ACHN (cell line): Measurements from ENCODE around the gene KCTD1.

Experiments used
- DNase-seq: peaks from one replicate; pipeline ENCODE4 v3.0.0-alpha.2; 2015
- in situ Hi-C: cut with HindIII; loops from 2 replicates; pipeline ENCODE4 v1.10.0; 2017; ENCODE audit warnings: low sequenced_read_pairs, low pct_ligation_motif_present, low pct_unique_long_range_greater_than_20kb

Gene KCTD1

DNA sequence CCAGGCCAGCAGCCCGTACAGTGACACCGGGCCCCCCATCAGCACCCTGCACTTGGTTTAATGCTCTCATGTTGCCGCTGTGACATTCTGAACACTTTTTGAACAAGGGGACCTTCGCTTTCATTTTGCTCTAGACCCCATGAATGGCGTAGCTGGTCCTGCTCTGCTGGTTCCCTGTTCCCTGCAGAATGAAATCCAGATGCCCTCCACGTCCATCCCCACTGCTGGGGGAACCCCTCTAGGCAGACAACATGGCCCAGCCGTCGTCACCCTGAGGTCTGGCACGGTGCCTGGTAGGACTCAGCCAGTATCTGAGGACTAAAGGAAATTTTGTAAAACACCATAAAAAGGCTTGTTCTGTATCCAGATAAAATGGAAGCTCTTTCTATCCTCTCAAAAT is 128.6 kb downstream of the KCTD1 start:
- in situ Hi-C loops = no loop called here
- DNase-seq = no peak

DNA sequence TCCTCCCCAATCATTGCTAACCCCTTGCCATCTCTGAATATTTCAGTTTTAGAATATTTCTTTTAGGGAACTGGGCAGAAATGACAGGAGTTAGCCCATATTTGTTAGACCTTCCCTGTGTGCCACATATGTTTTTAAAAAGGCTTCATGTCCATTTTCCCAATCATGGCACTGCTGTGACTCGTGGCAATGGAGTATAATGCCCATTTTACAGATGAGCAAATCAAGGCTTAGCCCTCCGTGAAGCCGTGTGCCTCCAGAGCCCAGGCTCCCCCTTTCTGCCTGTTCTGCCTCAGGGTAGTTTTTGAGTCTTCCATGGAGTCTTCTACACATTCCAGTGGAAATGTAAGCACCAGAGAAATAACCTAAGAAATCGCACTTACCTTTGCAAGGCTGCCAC is 130.1 kb downstream of the KCTD1 start:
- DNase-seq = no peak
- in situ Hi-C loops = no loop called here

DNA sequence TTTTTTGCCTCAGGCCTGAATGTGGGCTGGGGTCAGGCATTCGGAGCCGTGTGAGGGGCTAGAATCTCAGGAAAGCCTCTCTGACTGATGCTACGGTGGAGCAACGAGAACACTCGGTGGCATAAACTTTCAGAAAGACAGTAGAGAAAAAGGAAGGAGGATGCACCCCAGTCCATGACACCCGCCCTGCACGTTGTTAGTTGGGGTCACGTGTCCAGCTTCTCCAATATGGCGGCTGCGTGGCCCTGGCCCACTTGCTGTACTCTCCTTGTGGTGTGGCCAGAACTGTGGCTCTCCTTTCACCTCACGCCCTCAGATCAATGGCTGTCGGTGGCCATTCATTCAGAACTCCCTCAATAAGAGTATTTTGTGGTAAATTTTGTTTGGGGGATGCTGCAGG is 131.2 kb downstream of the KCTD1 start:
- in situ Hi-C loops = no loop called here
- DNase-seq = no peak

DNA sequence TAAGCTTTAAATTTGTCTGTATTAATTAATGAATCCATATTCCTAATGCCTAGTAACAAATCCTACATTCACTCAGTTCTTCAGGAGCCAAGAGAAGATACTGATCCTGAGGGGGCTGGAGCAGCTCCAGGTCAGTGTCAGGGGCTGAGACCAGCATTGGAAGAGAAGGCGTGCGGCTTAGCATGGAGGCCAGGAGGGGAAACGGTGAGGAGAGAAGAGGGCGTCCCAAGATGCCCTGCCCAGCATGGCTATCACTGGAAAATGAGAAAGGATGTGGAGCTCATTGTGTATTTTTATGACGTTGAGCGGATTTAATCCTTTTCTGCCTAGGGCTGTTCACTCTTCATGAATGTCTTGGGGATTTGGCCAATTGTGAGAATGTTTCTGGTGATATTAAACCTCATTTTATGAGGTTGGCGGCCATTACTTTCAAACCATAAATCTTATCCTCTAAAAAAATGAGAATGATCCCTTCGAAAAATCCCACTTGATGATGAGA is 131.7 kb downstream of the KCTD1 start:
- no peak for DNase-seq
- in situ Hi-C loops = no loop called here

DNA sequence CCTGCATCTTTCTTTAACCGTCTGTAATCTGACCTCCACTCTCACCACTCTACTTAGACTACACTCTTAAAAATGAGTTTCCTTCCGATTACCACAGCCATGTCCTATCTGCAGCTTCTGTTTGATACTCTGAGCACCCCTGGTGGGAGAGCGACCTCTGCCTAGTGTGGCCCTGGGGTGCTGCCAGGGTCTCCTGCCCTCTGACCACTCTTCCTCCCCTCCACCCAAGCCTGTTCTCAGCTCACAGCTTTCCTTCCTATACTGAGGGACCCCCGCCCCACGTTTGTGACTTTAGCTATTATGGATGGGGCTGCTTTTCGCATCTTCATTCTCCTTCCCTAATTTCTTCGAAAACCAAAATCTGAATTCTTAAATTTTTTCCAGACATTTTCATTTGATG is 132.7 kb downstream of the KCTD1 start:
- in situ Hi-C loops = no loop called here
- DNase-seq = no peak

DNA sequence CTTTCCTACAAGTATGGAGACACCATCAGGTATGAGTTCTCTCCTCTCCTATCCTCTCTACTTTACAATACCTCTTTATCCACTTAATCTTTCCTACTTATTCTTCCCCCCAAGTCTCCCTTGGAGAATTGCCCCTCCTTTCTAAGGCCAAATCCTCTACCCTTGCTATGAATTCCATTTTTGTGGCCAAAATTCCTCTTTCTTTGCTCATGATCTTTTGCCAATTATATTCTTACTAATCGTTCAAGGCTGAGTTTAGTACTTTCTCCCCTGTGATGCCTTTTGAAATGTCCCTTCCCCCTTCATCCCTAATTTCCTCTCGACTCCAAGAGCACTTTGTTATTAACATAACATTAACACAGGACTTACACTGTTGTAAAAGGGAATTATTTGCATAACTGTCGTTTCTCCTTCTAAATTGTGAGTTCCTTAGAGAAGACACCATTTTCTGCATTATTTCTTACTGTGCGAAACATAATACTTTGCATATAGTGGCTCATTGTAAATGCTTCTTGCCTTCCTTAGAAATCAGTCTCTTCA is 133.4 kb downstream of the KCTD1 start:
- in situ Hi-C loops = no loop called here
- DNase-seq = no peak

DNA sequence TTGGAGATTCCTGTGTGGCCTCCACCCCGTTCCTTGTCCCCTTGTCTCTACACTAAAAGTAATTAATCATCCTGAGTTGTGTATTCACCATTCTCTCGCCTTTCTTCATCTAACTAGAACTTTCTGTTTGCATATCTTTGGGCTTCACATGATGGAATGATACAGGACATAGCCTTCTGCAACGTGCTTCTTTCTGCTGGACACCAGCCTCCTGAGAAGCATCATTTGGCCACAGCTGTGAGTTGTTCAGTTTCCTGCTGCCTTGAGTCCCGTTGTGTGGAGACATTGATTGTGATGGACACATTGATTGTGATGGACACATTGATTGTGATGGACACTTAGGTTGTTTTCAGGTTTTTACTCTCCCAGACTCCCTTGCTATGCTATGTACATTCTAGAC is 139.3 kb downstream of the KCTD1 start:
- DNase-seq = no peak
- in situ Hi-C loops = no loop called here

DNA sequence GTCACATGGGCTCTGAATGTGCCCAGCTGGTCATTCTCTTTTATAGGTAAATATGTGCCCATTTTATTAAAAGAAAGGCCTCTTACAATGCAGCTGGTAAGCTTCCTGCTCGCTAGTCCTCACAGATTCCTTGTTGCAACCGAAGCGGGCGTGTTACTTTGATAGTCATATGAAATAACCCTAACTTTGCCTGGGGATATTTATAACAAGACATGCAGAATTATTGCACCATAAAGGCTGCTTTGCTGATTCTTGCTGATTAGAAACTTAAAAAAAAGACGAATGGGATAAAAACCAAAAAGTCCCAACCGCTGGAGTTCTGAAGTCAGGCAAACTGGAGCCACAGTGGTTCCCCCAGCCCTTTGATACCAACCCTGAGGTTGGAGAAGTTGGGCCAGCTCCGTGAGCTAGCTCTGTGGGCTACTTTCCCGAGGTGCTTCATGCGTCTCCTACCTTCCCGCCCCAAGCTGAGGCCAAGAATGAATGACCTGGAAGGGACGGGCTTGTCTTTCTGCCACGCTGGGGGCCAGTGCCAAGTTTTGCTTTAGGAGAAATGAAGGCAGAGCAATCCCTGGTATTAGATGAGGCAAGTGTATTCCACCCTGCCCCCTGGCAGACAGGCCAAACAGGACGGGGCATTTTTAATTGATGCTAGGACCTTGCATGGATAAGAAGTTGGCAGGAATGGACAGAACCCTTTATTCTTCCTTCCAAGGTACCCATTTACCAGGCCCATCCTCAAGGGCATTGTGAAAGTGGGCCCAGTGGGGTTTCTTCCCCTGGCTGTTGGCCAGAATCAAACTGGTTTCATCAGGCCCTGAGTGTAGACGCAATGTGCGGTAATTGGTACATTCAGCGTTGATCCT is 140.4 kb downstream of the KCTD1 start:
- in situ Hi-C loops = no loop called here

DNA sequence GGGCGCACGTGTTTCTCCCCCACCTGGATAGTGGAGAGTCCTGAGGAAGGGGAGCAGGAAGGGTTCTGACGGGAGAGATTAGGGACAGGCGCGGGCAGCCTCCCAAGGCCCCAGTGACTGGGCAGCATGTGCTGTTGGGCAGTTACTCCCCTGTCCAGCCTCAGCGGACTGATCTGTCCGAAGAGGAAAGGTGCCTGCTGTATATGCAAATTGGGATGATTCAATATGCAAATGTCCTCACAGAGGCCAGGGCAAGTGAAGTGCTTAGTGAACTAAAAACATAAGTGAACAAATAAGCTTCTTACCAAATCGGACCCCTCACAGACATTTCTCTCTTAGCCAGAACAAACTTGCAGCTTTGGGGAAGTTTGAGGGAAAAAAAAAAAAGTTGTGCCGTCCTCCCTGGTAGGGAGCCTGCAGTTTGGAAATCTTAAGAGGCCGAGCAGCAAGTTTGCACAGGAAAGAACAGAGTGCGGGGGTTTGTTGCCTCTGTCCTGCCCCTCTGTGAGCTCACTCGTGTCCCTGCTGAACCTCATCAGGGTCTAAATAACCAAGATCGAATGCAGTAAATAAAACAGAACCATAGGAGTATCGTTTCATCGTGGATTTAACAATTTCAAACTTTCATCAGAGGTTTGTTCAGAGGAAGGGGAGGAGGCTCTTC is 141.4 kb downstream of the KCTD1 start:
- no peak for DNase-seq

More for the DNA sequence above, 140.4 kb downstream of the KCTD1 start:
- no peak for DNase-seq

DNA sequence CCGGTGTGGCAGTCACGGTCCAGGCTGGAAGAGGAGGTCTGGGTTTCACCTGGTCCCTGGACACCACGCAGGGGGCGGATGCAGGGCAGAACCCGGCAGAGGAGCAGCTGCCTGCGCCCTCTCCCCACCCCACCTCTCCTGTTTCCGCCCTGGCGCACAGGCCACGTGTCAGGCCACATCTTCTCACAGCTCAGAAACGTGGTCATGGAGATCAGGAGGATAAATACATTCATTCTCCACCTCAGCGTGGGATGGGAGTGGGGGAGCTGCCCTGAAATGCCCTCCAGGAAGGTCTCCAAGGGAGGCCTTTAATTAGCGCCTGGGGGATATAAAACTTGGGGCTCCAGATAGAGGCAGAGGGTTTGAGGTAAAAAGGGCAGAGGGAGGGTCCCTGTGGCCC is 142.0 kb downstream of the KCTD1 start:
- no peak for DNase-seq
- in situ Hi-C loops = no loop called here

More for the DNA sequence above, 141.4 kb downstream of the KCTD1 start:
- in situ Hi-C loops = no loop called here

DNA sequence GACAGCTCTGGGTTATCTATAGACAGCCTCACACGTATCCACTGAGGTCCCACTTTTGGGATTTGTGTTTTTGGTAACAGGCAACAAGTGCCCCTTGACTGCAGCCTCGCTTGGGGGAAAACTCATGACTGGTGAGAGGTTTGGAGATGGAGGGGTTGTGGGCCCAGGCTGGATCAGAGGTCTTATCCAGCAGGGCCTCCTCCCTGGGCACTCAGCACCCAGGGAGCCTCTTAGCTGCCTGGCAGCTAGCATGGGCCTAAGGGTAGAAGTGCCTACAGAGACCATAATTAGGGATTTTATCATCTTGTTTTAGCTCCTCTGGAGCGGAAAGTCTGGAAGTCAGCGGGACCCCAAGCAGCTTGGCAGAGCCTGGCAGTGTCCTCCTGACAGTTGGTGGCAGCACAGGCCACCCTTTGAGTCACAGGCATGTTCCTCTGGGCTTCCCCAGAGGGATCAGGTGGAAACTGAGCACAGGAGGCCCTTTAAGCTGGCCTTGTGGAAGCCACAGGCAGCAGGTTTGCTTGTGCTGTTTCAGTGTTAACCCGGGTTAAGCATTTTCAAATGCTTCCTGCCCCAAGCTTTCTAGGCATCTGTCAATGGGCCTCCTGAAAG is 143.1 kb downstream of the KCTD1 start:
- peak; percentile 57 for DNase-seq
- in situ Hi-C loops = no loop called here
